SK-N-SH (cell line): ENCODE measurements around the gene ABHD8. TPM values are rescaled to one million over a fixed set of nuclear protein-coding genes. Genes with fewer than 3 reads are reported as not detected.
A peak's percentile ranks its signal among the peaks of the same experiment; 100 is the strongest.

ENCODE experiments used
- CTCF ChIA-PET: fragments of 300-600, 350-600 bp; formaldehyde crosslinking; extraction: SDS; loops from one replicate; lab custom pipeline; 2021; lab: Yijun Ruan, JAX
- POLR2A ChIA-PET: fragments of 350-600 bp; sonication (Branson Sonifier 250); formaldehyde crosslinking; extraction: SDS; loops from one replicate; lab custom pipeline; 2020; ENCODE audit warnings: antibody characterized with exemption, inconsistent platforms; lab: Yijun Ruan, JAX
- DNase-seq: peaks from one replicate; pipeline ENCODE4 v3.0.0; 2012
- H2AFZ ChIP-seq: fragments of 200-600 bp; sonication (generic); 2 replicates; pipeline ENCODE4 v1.8.1; 2016; ENCODE audit warnings: antibody characterized with exemption, mild to moderate bottlenecking, low read depth
- H3F3A ChIP-seq: fragments of 200-600 bp; sonication (generic); replicated peaks from 2 replicates; pipeline ENCODE3; 2016; ENCODE audit warnings: antibody characterized with exemption, mild to moderate bottlenecking; ENCODE audit not compliant: insufficient read depth
- H3K27ac ChIP-seq, 2 experiments: fragments of 200-500 bp in 1 of 2; fragments of 200-600 bp in 1 of 2; sonication (Bioruptor generic) in 1 of 2; sonication (generic), shearing (Covaris generic) in 1 of 2; 2 replicates each; pipeline versions ENCODE4 v1.5.1 to v1.6.1; 2014 to 2016; ENCODE audit warnings: low read depth in 2 of 2, inconsistent platforms in 1 of 2, low read length in 1 of 2, mild to moderate bottlenecking in 1 of 2, mixed read lengths in 1 of 2
- H3K27me3 ChIP-seq: fragments of 200-600 bp; sonication (generic), shearing (Covaris generic); 2 replicates; pipeline ENCODE4 v1.6.1; 2016; ENCODE audit warnings: mixed run types; ENCODE audit not compliant: insufficient read depth
- H3K36me3 ChIP-seq, 2 experiments: fragments of 200-500 bp in 1 of 2; fragments of 200-600 bp in 1 of 2; sonication (Bioruptor generic) in 1 of 2; sonication (generic) in 1 of 2; replicated peaks in 1 of 2; 2 replicates each; pipeline versions ENCODE3 to v1.5.1; 2014 to 2016; ENCODE audit warnings: low read length in 1 of 2, mild to moderate bottlenecking in 1 of 2; ENCODE audit not compliant: insufficient read depth in 2 of 2, control insufficient read depth in 1 of 2
- H3K4me1 ChIP-seq, 2 experiments: fragments of 200-500 bp in 1 of 2; fragments of 200-600 bp in 1 of 2; sonication (Bioruptor generic) in 1 of 2; sonication (generic), shearing (Covaris generic) in 1 of 2; 2 replicates each; pipeline versions ENCODE4 v1.5.1 to v1.6.1; 2014 to 2016; ENCODE audit warnings: low read depth in 1 of 2, low read length in 1 of 2, mixed run types in 1 of 2; ENCODE audit not compliant: insufficient read depth in 2 of 2, control insufficient read depth in 1 of 2
- H3K4me2 ChIP-seq: fragments of 200-600 bp; sonication (generic), shearing (Covaris generic); 2 replicates; pipeline ENCODE4 v1.6.1; 2017; ENCODE audit warnings: mixed run types
- H3K4me3 ChIP-seq, 2 experiments: fragments of 200-500 bp in 1 of 2; fragments of 200-600 bp in 1 of 2; sonication (Bioruptor generic) in 1 of 2; sonication (generic), shearing (Covaris generic) in 1 of 2; 2 replicates each; pipeline versions ENCODE4 v1.5.1 to v1.8.1; 2014 to 2016; ENCODE audit warnings: low read depth in 2 of 2, inconsistent platforms in 1 of 2, low read length in 1 of 2, mild to moderate bottlenecking in 1 of 2, mixed read lengths in 1 of 2, moderate library complexity in 1 of 2
- H3K79me2 ChIP-seq: fragments of 200-600 bp; sonication (generic); 2 replicates; pipeline ENCODE4 v1.8.1; 2017; ENCODE audit warnings: mild to moderate bottlenecking; ENCODE audit not compliant: insufficient read depth
- H3K9ac ChIP-seq: fragments of 200-600 bp; sonication (generic); 2 replicates; pipeline ENCODE4 v1.6.1; 2017; ENCODE audit warnings: mixed run types
- H3K9me2 ChIP-seq: fragments of 200-600 bp; sonication (generic); 2 replicates; pipeline ENCODE4 v1.6.1; 2017; ENCODE audit warnings: mixed run types
- H3K9me3 ChIP-seq: fragments of 200-600 bp; sonication (generic); 2 replicates; pipeline ENCODE4 v1.6.1; 2017; ENCODE audit warnings: mixed run types, mild to moderate bottlenecking, moderate library complexity
- H4K20me1 ChIP-seq: fragments of 200-600 bp; sonication (generic); 2 replicates; pipeline ENCODE4 v1.6.1; 2017; ENCODE audit warnings: mild to moderate bottlenecking, mixed run types; ENCODE audit not compliant: insufficient read depth
- CHD2 ChIP-seq: fragments of 150-350 bp; IDR thresholded peaks from 2 replicates; pipeline ENCODE4 v1.6.1; 2018; ENCODE audit warnings: low read length; ENCODE audit not compliant: partially characterized antibody
- ELF1 ChIP-seq: IDR thresholded peaks from 2 replicates; pipeline ENCODE4 v1.4.0; 2012
- EP300 ChIP-seq, 2 experiments: IDR thresholded peaks; 2 replicates each; pipeline versions ENCODE4 v1.4.0 to v1.6.1; 2012; ENCODE audit warnings: borderline replicate concordance in 1 of 2, low read depth in 1 of 2, low read length in 1 of 2
- EZH2phosphoT487 ChIP-seq: fragments of 200-600 bp; sonication (generic); IDR thresholded peaks from 2 replicates; pipeline ENCODE4 v1.6.1; 2017; ENCODE audit warnings: low read depth, mixed run types, mild to moderate bottlenecking, antibody characterized with exemption, moderate library complexity, borderline replicate concordance
- FOXM1 ChIP-seq: IDR thresholded peaks from 2 replicates; pipeline ENCODE4 v1.4.0; 2012; ENCODE audit warnings: low read depth, mild to moderate bottlenecking
- GABPA ChIP-seq: IDR thresholded peaks from 2 replicates; pipeline ENCODE4 v1.4.0; 2012; ENCODE audit warnings: low read depth, mild to moderate bottlenecking
- MXI1 ChIP-seq: IDR thresholded peaks from 2 replicates; pipeline ENCODE4 v1.6.1; 2012; ENCODE audit warnings: mild to moderate bottlenecking, low read depth, low read length, improper control_type of control experiment
- NFIC ChIP-seq: IDR thresholded peaks from 2 replicates; pipeline ENCODE4 v1.4.0; 2012; ENCODE audit warnings: borderline replicate concordance
- POLR2AphosphoS5 ChIP-seq: IDR thresholded peaks from 2 replicates; pipeline ENCODE4 v1.6.1; 2012; ENCODE audit warnings: low read depth, low read length
- RXRA ChIP-seq: IDR thresholded peaks from 2 replicates; pipeline ENCODE4 v1.4.0; 2012; ENCODE audit warnings: low read depth, mild to moderate bottlenecking, borderline replicate concordance
- SIN3A ChIP-seq: IDR thresholded peaks from 2 replicates; pipeline ENCODE4 v1.6.1; 2012; ENCODE audit warnings: low read depth, mild to moderate bottlenecking, low read length, moderate library complexity, borderline replicate concordance
- SMC3 ChIP-seq: IDR thresholded peaks from 2 replicates; pipeline ENCODE4 v1.6.1; 2012; ENCODE audit warnings: low read depth, low read length, improper control_type of control experiment
- WGBS: methylation state at CpG from one replicate; pipeline ENCODE4 v1.1.6; 2017; ENCODE audit warnings: low lambda C conversion rate; 5-methylcytosine and 5-hydroxymethylcytosine counted together
- polyA plus RNA-seq, 3 experiments: library from polyadenylated mRNA; depleted of rRNA; stranded (reverse); fragments of >200 nt; gene quantifications; 2 replicates each; pipeline ENCODE4 v1.2.3, GENCODE V29; 2012
- TF ChIP-seq, protein P1 (sequence below): fragments of 200-600 bp; sonication (generic); IDR thresholded peaks from 2 replicates; pipeline ENCODE4 v1.6.1; 2017; ENCODE audit warnings: antibody characterized with exemption, mild to moderate bottlenecking, moderate library complexity
- TF ChIP-seq, protein P2 (sequence below): IDR thresholded peaks from 2 replicates; pipeline ENCODE4 v1.4.0; 2012; ENCODE audit warnings: low read depth, borderline replicate concordance
- TF ChIP-seq, protein P3 (sequence below): IDR thresholded peaks from 2 replicates; pipeline ENCODE4 v1.4.0; 2012; ENCODE audit warnings: low read depth, borderline replicate concordance
- TF ChIP-seq, protein P4 (sequence below): IDR thresholded peaks from 2 replicates; pipeline ENCODE4 v1.4.0; 2012; ENCODE audit warnings: low read depth
- TF ChIP-seq, protein P5 (sequence below): fragments of 150-350 bp; IDR thresholded peaks from 2 replicates; pipeline ENCODE4 v1.6.1; 2016; ENCODE audit warnings: mild to moderate bottlenecking, low read depth, low read length

ABHD8 gene
- polyA plus RNA-seq, 1 of the 3 experiments (the other 2 are of a cell fraction) = 11.1 TPM

DNA sequence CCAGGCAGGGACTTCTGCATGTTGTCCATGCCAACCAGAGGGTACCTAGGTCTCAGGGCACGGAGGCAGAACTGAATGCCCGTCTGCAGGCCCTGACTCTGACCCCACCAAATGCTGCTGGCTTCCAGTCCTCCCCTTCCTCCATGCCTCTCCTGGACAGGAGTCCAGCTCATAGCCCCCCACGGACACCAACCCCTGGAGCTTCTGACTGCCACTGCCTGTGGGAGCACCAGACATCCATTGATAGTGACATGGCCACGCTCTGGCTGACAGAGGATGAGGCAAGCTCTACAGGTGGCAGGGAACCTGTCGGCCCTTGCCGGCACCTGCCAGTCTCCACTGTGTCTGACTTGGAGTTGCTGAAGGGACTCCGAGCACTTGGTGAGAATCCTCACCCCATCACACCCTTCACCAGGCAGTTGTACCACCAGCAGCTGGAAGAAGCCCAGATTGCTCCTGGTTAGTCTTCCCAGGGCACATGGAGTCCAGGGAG, 19.7 kb downstream of the ABHD8 start (continued):
- TF ChIP-seq, protein P1, sequence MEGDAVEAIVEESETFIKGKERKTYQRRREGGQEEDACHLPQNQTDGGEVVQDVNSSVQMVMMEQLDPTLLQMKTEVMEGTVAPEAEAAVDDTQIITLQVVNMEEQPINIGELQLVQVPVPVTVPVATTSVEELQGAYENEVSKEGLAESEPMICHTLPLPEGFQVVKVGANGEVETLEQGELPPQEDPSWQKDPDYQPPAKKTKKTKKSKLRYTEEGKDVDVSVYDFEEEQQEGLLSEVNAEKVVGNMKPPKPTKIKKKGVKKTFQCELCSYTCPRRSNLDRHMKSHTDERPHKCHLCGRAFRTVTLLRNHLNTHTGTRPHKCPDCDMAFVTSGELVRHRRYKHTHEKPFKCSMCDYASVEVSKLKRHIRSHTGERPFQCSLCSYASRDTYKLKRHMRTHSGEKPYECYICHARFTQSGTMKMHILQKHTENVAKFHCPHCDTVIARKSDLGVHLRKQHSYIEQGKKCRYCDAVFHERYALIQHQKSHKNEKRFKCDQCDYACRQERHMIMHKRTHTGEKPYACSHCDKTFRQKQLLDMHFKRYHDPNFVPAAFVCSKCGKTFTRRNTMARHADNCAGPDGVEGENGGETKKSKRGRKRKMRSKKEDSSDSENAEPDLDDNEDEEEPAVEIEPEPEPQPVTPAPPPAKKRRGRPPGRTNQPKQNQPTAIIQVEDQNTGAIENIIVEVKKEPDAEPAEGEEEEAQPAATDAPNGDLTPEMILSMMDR = no peak
- TF ChIP-seq, protein P2, sequence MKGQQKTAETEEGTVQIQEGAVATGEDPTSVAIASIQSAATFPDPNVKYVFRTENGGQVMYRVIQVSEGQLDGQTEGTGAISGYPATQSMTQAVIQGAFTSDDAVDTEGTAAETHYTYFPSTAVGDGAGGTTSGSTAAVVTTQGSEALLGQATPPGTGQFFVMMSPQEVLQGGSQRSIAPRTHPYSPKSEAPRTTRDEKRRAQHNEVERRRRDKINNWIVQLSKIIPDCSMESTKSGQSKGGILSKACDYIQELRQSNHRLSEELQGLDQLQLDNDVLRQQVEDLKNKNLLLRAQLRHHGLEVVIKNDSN = no peak
- TF ChIP-seq ELF1 = no peak
- TF ChIP-seq GABPA = no peak
- TF ChIP-seq EZH2phosphoT487 = no peak
- no peak for TF ChIP-seq POLR2AphosphoS5

DNA sequence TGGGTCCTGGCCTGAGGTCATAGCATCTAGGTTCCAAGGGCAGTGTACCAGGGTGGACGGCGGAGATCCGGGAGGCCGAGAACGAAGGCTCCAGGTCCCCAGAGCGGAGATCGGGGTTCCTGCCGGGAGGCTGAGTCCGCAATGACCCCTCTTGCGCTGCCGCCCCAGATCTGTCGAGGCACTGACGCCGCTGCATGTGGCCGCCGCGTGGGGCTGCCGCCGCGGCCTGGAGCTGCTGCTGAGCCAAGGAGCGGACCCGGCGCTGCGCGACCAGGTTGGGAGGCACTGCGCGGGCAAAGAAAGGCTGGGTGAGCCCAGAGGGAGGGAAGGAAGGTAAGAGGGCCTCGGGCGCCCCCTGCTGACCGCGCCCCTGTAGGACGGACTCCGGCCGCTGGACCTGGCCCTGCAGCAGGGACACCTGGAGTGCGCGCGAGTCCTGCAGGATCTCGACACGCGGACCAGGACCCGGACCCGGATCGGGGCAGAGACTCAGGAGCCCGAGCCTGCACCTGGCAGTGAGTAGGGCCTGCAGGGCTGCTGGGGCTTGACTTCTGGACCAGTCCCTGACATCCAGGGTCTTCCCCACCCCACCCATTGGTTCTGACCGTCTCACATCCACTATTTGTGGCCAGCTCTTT, 20.6 kb downstream of the ABHD8 start:
- Histone ChIP-seq H3K9me2 (no peaks in the 10 kb centered on the region), H3K9ac (no peak overlapping the region), H3K4me2 (peak overlapping the region; percentile 93), H4K20me1 (no peaks in the 10 kb centered on the region), H3K27ac (peak overlapping the region in 1 of 2 experiments; percentile 17; a peak in 1 of 4 replicates), H3F3A (peaks cover 19% of the 10 kb centered on the region), H3K4me1 (peaks cover 0 to 2% of the 10 kb centered on the region in 2 experiments; a peak in 1 of 4 replicates), H3K27me3 (no peaks in the 10 kb centered on the region), H3K4me3 (peak overlapping the region; percentile 36 to 62), H2AFZ (peak overlapping the region; percentile 86), H3K36me3 (no peaks in the 10 kb centered on the region), H3K9me3 (no peaks in the 10 kb centered on the region), H3K79me2 (no peaks in the 10 kb centered on the region)
- DNase-seq = peak; percentile 94
- WGBS = 18% methylated on average over 20 of the region's 45 CpGs
- CTCF ChIA-PET = interaction anchor here (0.6 to 4.6 kb wide), 29 partner anchors 10 to 510 kb away, joined by 3 to 35 read pairs (median 4); partner anchors contain the start of genes ABHD8, MRPL34, USE1 and USHBP1
- POLR2A ChIA-PET = interaction anchor here (0.6 to 3.5 kb wide), 7 partner anchors 10 to 623 kb away, joined by 3 to 16 read pairs (median 3); partner anchors contain the start of genes BABAM1, OCEL1, SMIM7 and USE1
- no peak for TF ChIP-seq FOXM1
- TF ChIP-seq NFIC = no peak
- TF ChIP-seq, protein P1 = peak; percentile 84
- TF ChIP-seq, protein P3, sequence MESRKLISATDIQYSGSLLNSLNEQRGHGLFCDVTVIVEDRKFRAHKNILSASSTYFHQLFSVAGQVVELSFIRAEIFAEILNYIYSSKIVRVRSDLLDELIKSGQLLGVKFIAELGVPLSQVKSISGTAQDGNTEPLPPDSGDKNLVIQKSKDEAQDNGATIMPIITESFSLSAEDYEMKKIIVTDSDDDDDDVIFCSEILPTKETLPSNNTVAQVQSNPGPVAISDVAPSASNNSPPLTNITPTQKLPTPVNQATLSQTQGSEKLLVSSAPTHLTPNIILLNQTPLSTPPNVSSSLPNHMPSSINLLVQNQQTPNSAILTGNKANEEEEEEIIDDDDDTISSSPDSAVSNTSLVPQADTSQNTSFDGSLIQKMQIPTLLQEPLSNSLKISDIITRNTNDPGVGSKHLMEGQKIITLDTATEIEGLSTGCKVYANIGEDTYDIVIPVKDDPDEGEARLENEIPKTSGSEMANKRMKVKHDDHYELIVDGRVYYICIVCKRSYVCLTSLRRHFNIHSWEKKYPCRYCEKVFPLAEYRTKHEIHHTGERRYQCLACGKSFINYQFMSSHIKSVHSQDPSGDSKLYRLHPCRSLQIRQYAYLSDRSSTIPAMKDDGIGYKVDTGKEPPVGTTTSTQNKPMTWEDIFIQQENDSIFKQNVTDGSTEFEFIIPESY = no peak
- TF ChIP-seq CHD2 = peak; percentile 23
- no peak for TF ChIP-seq GABPA
- TF ChIP-seq RXRA = no peak
- TF ChIP-seq EP300 (IDR thresholded peaks at IDR 0.05; ENCODE audit: borderline replicate concordance in 1 of 2, low read depth in 1 of 2, low read length in 1 of 2) = peak; percentile 17 to 23; a peak in 1 of 4 replicates
- TF ChIP-seq, protein P4, sequence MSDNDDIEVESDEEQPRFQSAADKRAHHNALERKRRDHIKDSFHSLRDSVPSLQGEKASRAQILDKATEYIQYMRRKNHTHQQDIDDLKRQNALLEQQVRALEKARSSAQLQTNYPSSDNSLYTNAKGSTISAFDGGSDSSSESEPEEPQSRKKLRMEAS = peak; percentile 91
- no peak for TF ChIP-seq EZH2phosphoT487
- peak; percentile 88 for TF ChIP-seq SMC3
- TF ChIP-seq, protein P2 = no peak
- TF ChIP-seq MXI1 = peak; percentile 73
- TF ChIP-seq, protein P5, sequence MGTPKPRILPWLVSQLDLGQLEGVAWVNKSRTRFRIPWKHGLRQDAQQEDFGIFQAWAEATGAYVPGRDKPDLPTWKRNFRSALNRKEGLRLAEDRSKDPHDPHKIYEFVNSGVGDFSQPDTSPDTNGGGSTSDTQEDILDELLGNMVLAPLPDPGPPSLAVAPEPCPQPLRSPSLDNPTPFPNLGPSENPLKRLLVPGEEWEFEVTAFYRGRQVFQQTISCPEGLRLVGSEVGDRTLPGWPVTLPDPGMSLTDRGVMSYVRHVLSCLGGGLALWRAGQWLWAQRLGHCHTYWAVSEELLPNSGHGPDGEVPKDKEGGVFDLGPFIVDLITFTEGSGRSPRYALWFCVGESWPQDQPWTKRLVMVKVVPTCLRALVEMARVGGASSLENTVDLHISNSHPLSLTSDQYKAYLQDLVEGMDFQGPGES = no peak
- TF ChIP-seq POLR2AphosphoS5 = no peak
- peak; percentile 59; the same call in 1 of the 2 replicates for TF ChIP-seq SIN3A
